ENCODE results near the gene SASH1.

DNA sequence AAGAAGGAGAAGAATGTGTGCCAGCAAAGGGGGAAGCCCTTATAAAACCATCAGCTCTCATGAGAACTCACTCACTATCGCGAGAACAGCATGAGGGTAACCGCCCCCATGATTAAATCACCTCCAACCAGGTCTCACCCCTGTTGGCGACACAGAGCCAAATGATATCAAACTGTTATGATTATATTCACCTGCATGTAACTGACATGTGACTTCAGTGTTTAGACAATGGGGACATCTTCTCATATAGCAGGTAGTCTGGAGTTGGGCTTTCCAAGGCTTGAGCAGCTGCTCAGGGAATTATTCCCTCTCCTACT is 115.2 kb downstream of the SASH1 start:
- TF ChIP-seq POLR2A (IDR thresholded peaks at IDR 0.05) = no peak
- TF ChIP-seq, protein P1, sequence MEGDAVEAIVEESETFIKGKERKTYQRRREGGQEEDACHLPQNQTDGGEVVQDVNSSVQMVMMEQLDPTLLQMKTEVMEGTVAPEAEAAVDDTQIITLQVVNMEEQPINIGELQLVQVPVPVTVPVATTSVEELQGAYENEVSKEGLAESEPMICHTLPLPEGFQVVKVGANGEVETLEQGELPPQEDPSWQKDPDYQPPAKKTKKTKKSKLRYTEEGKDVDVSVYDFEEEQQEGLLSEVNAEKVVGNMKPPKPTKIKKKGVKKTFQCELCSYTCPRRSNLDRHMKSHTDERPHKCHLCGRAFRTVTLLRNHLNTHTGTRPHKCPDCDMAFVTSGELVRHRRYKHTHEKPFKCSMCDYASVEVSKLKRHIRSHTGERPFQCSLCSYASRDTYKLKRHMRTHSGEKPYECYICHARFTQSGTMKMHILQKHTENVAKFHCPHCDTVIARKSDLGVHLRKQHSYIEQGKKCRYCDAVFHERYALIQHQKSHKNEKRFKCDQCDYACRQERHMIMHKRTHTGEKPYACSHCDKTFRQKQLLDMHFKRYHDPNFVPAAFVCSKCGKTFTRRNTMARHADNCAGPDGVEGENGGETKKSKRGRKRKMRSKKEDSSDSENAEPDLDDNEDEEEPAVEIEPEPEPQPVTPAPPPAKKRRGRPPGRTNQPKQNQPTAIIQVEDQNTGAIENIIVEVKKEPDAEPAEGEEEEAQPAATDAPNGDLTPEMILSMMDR (IDR thresholded peaks at IDR 0.05) = no peak
- TF ChIP-seq POLR2AphosphoS5 (IDR thresholded peaks at IDR 0.05; ENCODE audit: insufficient read depth in 1 of 2, low read depth in 1 of 2) = no peak
